ENCODE data around the gene TCP11X2. TPM values are rescaled to one million over a fixed set of nuclear protein-coding genes. Genes with fewer than 3 reads are reported as not detected.
A peak's percentile ranks its signal among the peaks of the same experiment; 100 is the strongest.
"Not testable (repeated sequence)": the region's sequence is repeated elsewhere in the genome, so short reads cannot be mapped to it uniquely, and the experiment has no call there.

Gene TCP11X2
- total RNA-seq (2021; fragmentation: NEBNext Ultra II Directional; extraction: Animal tissue kit (Norgen Biotek cat#: 25700)) (0.25 and 0.32 TPM in 2 replicates), polyA plus RNA-seq (2011; rRNA removed) (0.08 TPM in 1 of 2 replicates, not detected in the other), polyA minus RNA-seq (2011; rRNA and poly(A)+ RNA removed) (0.16 TPM in 1 of 2 replicates, not detected in the other)
- not detected for polyA plus RNA-seq (2011; cell fraction: cytosol; rRNA removed)
- 0.44 TPM for polyA plus RNA-seq (2011; cell fraction: nucleus; rRNA removed)
- polyA plus RNA-seq (2012, experiment 1 of 2): not detected in 4 replicates
- polyA plus RNA-seq (2012, experiment 2 of 2): not detected
- 0.39 TPM for polyA plus RNA-seq (2013, experiment 1 of 2)
- 0.26 TPM for polyA plus RNA-seq (2013, experiment 2 of 2)
- not detected for polyA minus RNA-seq (2011; cell fraction: cytosol; rRNA and poly(A)+ RNA removed)
- 0.40 TPM for polyA minus RNA-seq (2011; cell fraction: nucleus; rRNA and poly(A)+ RNA removed)
- long read RNA-seq, experiment 1: 0 reads
- long read RNA-seq, experiment 2: 0 reads

DNA sequence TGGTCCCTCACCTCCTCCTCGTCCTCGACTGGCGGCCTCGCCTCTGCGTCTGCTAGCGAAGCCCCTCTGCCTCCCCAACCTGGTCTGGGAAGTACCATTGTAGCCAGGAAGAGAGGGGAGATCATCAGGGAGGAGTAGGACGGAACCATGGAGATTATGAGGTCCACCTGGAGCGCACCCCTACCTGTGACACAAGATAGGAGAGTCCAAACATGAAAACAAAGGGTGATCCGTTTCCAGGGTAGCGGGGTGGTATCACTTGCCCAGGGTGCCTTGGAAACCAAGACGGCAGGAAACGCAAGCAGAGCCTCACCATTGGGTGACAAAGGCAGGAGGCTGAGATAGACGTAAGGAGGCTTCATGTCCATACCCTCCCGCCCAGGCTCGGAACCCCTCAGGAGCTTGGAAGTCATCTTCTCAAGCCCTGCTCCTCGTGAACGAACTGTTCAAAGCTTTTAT is at the start of gene TCP11X2:
TCP11X2 (minus strand) TSS at position 51 of the 459 bp plus-strand sequence.
- H3K4me2 ChIP-seq (ENCODE audit: insufficient read depth in 1 of 2, low read depth in 2 of 2, low read length in 2 of 2); H3K4me3 ChIP-seq (ENCODE audit: extremely low read depth in 1 of 4, insufficient read depth in 2 of 4, low read depth in 3 of 4, low read length in 4 of 4); H2BK120ac ChIP-seq (replicated peaks; ENCODE audit: low read depth, low read length); H3K9me3 ChIP-seq (ENCODE audit: insufficient read depth in 2 of 2, low read depth in 1 of 2, low read length in 1 of 2); H3K27ac ChIP-seq (ENCODE audit: low read depth, low read length); H3K79me1 ChIP-seq (ENCODE audit: low read depth, low read length); H3K23ac ChIP-seq (ENCODE audit: insufficient read length); H3K27me3 ChIP-seq (replicated peaks in 1 of 4; ENCODE audit: control insufficient read depth in 3 of 4, extremely low read depth in 1 of 4, insufficient read depth in 3 of 4, low read length in 3 of 4); CTCF ChIA-PET (ENCODE audit: partially characterized antibody); H3K79me2 ChIP-seq (ENCODE audit: control insufficient read depth in 1 of 2, insufficient read depth in 2 of 2, low read length in 2 of 2); H3K18ac ChIP-seq (ENCODE audit: extremely low read depth, low read length); H3K4ac ChIP-seq (replicated peaks; ENCODE audit: insufficient read length, low read depth, low read length); H3K56ac ChIP-seq (replicated peaks; ENCODE audit: insufficient read length, low read depth, low read length); H2BK20ac ChIP-seq (ENCODE audit: low read length); H2BK15ac ChIP-seq (ENCODE audit: low read length); H2BK5ac ChIP-seq (ENCODE audit: low read depth, low read length); H2BK12ac ChIP-seq (ENCODE audit: low read depth, low read length); H2AK5ac ChIP-seq (ENCODE audit: low read depth, low read length); H3K4me1 ChIP-seq (replicated peaks in 1 of 4; ENCODE audit: control insufficient read depth in 3 of 4, insufficient read depth in 4 of 4, low read length in 3 of 4); H2AFZ ChIP-seq (ENCODE audit: low read length); POLR2A ChIA-PET (ENCODE audit: partially characterized antibody); H4K5ac ChIP-seq (ENCODE audit: insufficient read length, low read depth, low read length); H3K36me3 ChIP-seq (ENCODE audit: control insufficient read depth in 2 of 4, insufficient read depth in 4 of 4, low read length in 3 of 4); H3K23me2 ChIP-seq (ENCODE audit: low read depth, low read length); H4K8ac ChIP-seq (ENCODE audit: extremely low read depth, insufficient read depth, low read length); H3K14ac ChIP-seq (ENCODE audit: insufficient read length); H4K91ac ChIP-seq (replicated peaks; ENCODE audit: insufficient read length, low read length); H3K9ac ChIP-seq (replicated peaks in 1 of 4; ENCODE audit: extremely low read depth in 1 of 4, low read depth in 3 of 4, low read length in 3 of 4); H4K20me1 ChIP-seq (replicated peaks in 1 of 2; ENCODE audit: control insufficient read depth in 1 of 2, insufficient read depth in 2 of 2, low read length in 2 of 2); DNase-seq (ENCODE audit: low read depth in 1 of 2, low spot score in 2 of 2): not testable (repeated sequence)
- WGBS, 2 experiments (ENCODE audit: extremely low coverage in 1 of 2, insufficient coverage in 1 of 2, insufficient read length in 1 of 2, insufficient replicate concordance in 2 of 2, low coverage in 1 of 2, low lambda C conversion rate in 2 of 2, missing lambda C conversion rate in 1 of 2): 92% methylated on average over 4 of the region's 17 CpGs; no CpG with 5 or more reads in 1 of the 2 experiments
- peak; percentile 39 for FAIRE-seq
